ENCODE results near the gene SMG6. TPM values are rescaled to one million over a fixed set of nuclear protein-coding genes. Genes with fewer than 3 reads are reported as not detected.

The SMG6 gene
- polyA plus RNA-seq, 2 donors = 14.0 to 16.7 TPM

DNA sequence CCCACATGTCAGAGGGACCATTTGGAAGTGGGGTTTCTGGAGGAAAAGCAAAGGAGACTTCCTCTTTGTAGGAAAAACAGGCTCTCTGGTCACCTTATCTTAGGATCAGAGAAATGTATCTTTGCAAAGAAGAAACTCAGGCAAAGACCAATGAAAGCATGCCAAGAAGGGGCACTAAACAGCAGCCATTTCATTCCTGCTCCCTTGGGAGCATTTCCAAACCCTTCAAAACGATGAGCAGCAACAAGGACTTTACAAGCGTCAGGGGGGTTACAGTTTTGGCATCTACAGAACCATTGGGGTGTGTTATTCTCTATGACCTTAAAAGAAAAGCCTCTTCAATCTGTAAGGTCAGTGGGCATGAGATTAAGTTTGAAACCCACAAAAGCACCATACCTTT is 122.8 kb downstream of the SMG6 start:
- 66 to 73% methylated on average over 2 of the region's 2 CpGs for WGBS, 2 donors
- peak overlapping the region; percentile 65 to 72 for H3K27ac ChIP-seq (ENCODE audit: low read depth in 2 of 2, low read length in 1 of 2)
- no peaks in the 10 kb centered on the region for H3K27me3 ChIP-seq (ENCODE audit: control insufficient read depth in 1 of 2, insufficient read depth in 2 of 2, low read length in 2 of 2)
- no peaks in the 10 kb centered on the region for H3K9me3 ChIP-seq (ENCODE audit: control insufficient read depth in 2 of 2, insufficient read depth in 1 of 2, low read depth in 1 of 2, low read length in 1 of 2)
- H3K4me3 ChIP-seq (ENCODE audit: low read depth in 1 of 2, low read length in 2 of 2) = no peak overlapping the region
- peaks cover 0 to 12% of the 10 kb centered on the region in 2 donors for H3K4me1 ChIP-seq (ENCODE audit: control insufficient read depth in 2 of 2, insufficient read depth in 2 of 2, low read length in 1 of 2)
- peaks cover 0 to 11% of the 10 kb centered on the region in 2 donors for H3K36me3 ChIP-seq (ENCODE audit: control insufficient read depth in 2 of 2, insufficient read depth in 2 of 2, low read length in 1 of 2)

DNA sequence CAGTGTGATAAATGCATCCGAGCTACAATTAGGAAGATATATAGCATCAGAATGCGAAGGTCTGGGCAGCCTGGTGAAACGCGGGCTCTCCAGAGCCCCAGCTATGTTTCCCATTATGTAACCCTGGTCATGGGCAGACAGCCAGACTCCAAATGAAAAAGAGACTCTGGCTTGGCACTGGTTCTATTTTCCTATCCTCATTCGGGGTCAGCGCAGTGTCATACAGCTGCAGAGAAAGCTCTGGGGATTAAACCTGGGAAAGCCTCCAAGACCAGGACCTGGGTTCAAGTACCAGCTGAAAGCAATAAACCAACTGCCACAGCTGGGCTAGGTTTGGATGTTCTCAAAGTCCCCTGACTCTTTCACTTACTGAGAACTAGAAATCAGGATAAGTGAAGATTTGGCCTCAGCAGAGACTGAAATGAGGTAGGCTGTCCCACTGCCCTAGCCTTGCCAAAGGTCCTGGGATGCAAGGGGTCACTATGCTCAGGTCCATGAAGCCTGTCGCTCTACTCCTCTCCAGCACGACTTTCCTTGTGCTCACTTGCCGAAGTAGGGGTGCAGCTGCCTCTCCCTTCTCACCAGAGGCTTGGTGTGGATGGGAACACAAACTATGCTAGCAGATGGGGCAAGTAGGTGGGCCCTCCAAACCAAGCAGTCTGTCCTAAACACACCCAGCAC is 123.8 kb downstream of the SMG6 start:
- Histone ChIP-seq H3K27me3 (ENCODE audit: control insufficient read depth in 1 of 2, insufficient read depth in 2 of 2, low read length in 2 of 2) (no peaks in the 10 kb centered on the region), H3K4me1 (ENCODE audit: control insufficient read depth in 2 of 2, insufficient read depth in 2 of 2, low read length in 1 of 2) (peaks cover 0 to 19% of the 10 kb centered on the region in 2 donors), H3K4me3 (ENCODE audit: low read depth in 1 of 2, low read length in 2 of 2) (no peak overlapping the region), H3K9me3 (ENCODE audit: control insufficient read depth in 2 of 2, insufficient read depth in 1 of 2, low read depth in 1 of 2, low read length in 1 of 2) (no peaks in the 10 kb centered on the region), H3K27ac (ENCODE audit: low read depth in 2 of 2, low read length in 1 of 2) (peak overlapping the region; percentile 65), H3K36me3 (ENCODE audit: control insufficient read depth in 2 of 2, insufficient read depth in 2 of 2, low read length in 1 of 2) (peaks cover 0 to 7% of the 10 kb centered on the region in 2 donors)
- WGBS, 2 donors = 26 to 30% methylated on average over 9 of the region's 9 CpGs

DNA sequence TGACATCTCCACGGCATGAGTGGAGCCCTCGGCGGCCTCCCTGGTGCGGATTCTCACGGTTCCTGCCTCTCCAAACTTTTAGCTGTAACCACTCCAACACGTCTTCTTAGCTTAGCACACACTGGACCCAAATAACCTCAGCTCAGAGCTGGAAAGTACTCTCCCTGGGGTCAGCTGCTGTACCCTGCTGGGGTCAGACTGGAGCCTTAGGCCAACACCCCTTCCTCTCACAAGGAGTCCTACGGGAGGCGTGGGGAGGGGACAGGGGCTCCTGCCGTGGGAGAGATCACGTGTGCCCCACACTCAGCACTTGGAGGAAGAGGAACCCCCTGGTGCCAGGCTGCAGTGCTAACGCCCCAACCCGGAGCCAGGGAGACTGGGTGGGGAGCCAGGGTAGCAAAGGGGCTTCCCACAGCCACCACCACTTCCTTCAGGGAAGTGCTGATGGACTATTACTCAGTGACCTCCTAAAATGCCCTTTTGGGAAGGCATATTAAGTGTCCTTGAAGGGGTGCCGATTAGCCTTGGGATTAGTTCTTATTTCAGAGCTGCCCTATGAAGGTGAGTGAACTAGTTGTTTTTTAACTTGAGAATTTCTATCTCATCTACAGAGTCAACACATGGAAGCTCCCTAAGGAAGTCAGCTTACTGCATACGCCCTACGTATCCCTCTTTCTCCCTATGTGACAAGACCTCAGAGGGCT is 124.6 kb downstream of the SMG6 start:
- Histone ChIP-seq H3K4me1 (ENCODE audit: control insufficient read depth in 2 of 2, insufficient read depth in 2 of 2, low read length in 1 of 2) (peaks cover 0 to 19% of the 10 kb centered on the region in 2 donors), H3K27me3 (ENCODE audit: control insufficient read depth in 1 of 2, insufficient read depth in 2 of 2, low read length in 2 of 2) (no peaks in the 10 kb centered on the region), H3K27ac (ENCODE audit: low read depth in 2 of 2, low read length in 1 of 2) (peak overlapping the region; percentile 58 to 62), H3K9me3 (ENCODE audit: control insufficient read depth in 2 of 2, insufficient read depth in 1 of 2, low read depth in 1 of 2, low read length in 1 of 2) (no peaks in the 10 kb centered on the region), H3K4me3 (ENCODE audit: low read depth in 1 of 2, low read length in 2 of 2) (no peak overlapping the region), H3K36me3 (ENCODE audit: control insufficient read depth in 2 of 2, insufficient read depth in 2 of 2, low read length in 1 of 2) (peaks cover 0 to 6% of the 10 kb centered on the region in 2 donors)
- 65 to 70% methylated on average over 15 of the region's 15 CpGs for WGBS, 2 donors

DNA sequence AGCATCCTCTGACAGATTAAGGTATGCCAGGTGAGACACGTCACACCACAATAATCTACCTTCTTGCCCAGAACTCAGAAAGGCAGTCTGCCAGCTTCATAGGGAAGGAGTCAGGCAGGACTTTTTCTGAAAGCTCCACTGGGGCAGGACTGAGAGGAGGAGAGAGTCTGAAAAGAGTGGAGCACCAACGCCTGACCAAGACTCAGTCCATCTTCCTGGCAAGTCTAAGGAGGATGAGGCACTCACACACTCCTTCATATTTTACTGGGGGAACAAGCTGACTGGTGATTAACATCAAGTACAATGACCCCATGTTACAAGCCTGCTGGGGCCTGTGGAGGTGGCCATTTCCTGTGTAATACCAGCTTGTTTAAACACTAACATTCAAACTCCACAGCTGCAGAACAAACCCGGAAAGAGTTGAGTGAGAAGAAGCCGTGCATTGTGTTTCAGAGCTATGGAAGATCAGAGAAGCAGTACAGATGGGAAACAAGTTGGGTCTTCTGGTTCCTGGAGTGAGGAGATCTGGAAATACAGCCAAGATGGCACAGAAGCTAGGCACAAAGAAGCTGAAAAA is 126.3 kb downstream of the SMG6 start:
- Histone ChIP-seq H3K9me3 (ENCODE audit: control insufficient read depth in 2 of 2, insufficient read depth in 1 of 2, low read depth in 1 of 2, low read length in 1 of 2) (no peaks in the 10 kb centered on the region), H3K4me3 (ENCODE audit: low read depth in 1 of 2, low read length in 2 of 2) (no peak overlapping the region), H3K27ac (ENCODE audit: low read depth in 2 of 2, low read length in 1 of 2) (peak overlapping the region; percentile 18 to 60), H3K36me3 (ENCODE audit: control insufficient read depth in 2 of 2, insufficient read depth in 2 of 2, low read length in 1 of 2) (peaks cover 0 to 3% of the 10 kb centered on the region in 2 donors), H3K27me3 (ENCODE audit: control insufficient read depth in 1 of 2, insufficient read depth in 2 of 2, low read length in 2 of 2) (no peaks in the 10 kb centered on the region), H3K4me1 (ENCODE audit: control insufficient read depth in 2 of 2, insufficient read depth in 2 of 2, low read length in 1 of 2) (peaks cover 0 to 19% of the 10 kb centered on the region in 2 donors)
- 46 to 56% methylated on average over 4 of the region's 4 CpGs for WGBS, 2 donors

DNA sequence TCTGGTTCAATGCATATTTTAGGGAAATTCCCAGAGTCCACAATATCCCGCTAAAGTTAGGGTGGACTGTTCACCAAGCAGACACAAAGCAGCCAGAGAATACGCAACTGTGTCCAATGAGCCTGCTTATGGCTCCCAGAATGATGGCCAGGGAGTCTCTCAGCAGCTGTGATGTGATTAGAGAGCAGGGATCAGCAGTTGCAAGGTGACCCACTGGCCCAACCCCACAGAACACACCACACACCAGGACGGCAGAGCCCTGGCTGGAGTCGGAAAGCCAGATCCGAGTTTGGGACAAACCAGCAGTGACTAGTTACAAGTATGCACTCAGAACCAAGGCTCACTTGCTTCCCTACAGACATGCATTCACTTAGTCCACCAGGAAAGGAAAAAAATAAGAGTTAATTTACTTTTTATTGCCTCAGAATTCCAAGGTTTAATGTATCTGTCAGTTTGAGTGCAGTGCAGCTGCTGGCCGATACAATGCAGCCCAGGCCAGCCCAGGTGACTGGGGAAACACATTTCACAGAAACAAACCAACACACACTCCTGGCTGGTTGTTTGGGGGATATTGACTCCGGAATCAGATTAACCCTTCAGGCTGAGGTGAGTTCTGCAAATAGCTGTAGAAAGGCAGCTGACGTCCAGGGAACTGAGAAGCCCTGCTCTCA is 127.0 kb downstream of the SMG6 start:
- H3K9me3 ChIP-seq (ENCODE audit: control insufficient read depth in 2 of 2, insufficient read depth in 1 of 2, low read depth in 1 of 2, low read length in 1 of 2) = no peaks in the 10 kb centered on the region
- H3K4me1 ChIP-seq (ENCODE audit: control insufficient read depth in 2 of 2, insufficient read depth in 2 of 2, low read length in 1 of 2) = peaks cover 0 to 19% of the 10 kb centered on the region in 2 donors
- WGBS, 2 donors = 74 to 77% methylated on average over 8 of the region's 8 CpGs
- no peak overlapping the region for H3K4me3 ChIP-seq (ENCODE audit: low read depth in 1 of 2, low read length in 2 of 2)
- peak overlapping the region; percentile 5 to 60 for H3K27ac ChIP-seq (ENCODE audit: low read depth in 2 of 2, low read length in 1 of 2)
- H3K36me3 ChIP-seq (ENCODE audit: control insufficient read depth in 2 of 2, insufficient read depth in 2 of 2, low read length in 1 of 2) = peaks cover 0 to 3% of the 10 kb centered on the region in 2 donors
- no peaks in the 10 kb centered on the region for H3K27me3 ChIP-seq (ENCODE audit: control insufficient read depth in 1 of 2, insufficient read depth in 2 of 2, low read length in 2 of 2)

DNA sequence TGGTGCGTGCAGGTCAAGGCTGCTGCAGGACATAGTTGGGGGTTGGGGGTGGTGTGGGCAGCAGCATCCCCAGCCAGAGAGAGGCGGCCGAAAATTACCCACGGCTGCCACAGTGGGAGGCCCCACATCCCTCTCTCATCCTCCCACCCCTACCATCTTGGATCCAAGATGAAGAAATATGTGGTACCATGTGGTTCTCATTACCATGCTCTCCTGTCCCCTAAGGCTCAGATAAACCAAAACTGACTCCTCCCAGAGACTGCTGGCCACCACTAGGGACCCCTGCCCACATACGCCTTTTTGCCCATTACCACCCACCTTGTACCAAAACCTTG is 128.3 kb downstream of the SMG6 start:
- Histone ChIP-seq H3K27ac (ENCODE audit: low read depth in 2 of 2, low read length in 1 of 2) (peak overlapping the region; percentile 81 to 83), H3K4me3 (ENCODE audit: low read depth in 1 of 2, low read length in 2 of 2) (no peak overlapping the region), H3K27me3 (ENCODE audit: control insufficient read depth in 1 of 2, insufficient read depth in 2 of 2, low read length in 2 of 2) (no peaks in the 10 kb centered on the region), H3K4me1 (ENCODE audit: control insufficient read depth in 2 of 2, insufficient read depth in 2 of 2, low read length in 1 of 2) (peaks cover 0 to 16% of the 10 kb centered on the region in 2 donors), H3K36me3 (ENCODE audit: control insufficient read depth in 2 of 2, insufficient read depth in 2 of 2, low read length in 1 of 2) (peaks cover 0 to 3% of the 10 kb centered on the region in 2 donors), H3K9me3 (ENCODE audit: control insufficient read depth in 2 of 2, insufficient read depth in 1 of 2, low read depth in 1 of 2, low read length in 1 of 2) (no peaks in the 10 kb centered on the region)
- WGBS, 2 donors = 61 to 72% methylated on average over 5 of the region's 5 CpGs

DNA sequence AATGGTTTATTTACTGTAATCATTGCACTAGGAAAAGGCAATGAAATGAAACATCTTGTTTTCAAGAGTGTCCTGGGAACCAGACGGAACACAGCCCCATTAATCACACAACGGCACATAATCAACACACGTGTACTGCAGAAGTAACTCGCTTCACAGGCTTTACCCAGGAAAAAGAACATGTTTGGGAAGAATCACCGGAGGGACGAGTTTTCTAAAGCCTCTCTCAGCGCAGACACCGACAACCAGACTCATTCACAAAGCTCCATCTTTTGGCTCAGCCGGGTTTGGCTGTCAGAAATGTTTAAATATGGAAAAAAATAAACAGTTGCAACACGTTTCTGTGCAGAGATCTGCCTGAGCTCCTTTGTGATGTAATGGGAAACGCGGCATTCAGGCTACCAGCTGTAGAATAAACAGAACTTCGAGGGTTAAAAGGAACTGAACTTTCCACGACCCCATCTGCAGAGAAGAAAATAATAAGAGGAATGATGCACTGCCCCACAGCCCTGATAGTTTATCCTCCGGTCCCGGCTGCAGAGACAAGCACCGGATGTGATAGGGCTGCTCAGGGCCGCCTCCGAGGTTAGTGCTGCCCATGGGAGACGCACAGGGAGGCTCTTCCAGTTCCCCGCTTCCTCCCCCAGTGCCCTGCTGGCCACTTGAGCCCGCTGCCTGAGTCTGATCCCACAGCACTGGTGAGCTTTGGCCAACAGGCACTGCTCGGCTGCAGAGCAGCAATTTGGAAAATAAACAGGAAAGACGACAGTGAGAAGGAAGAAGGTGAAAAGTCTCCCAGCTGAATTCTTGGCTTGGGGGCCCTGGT is 128.9 kb downstream of the SMG6 start:
- Histone ChIP-seq H3K4me1 (ENCODE audit: control insufficient read depth in 2 of 2, insufficient read depth in 2 of 2, low read length in 1 of 2) (peaks cover 0 to 11% of the 10 kb centered on the region in 2 donors), H3K4me3 (ENCODE audit: low read depth in 1 of 2, low read length in 2 of 2) (no peak overlapping the region), H3K27ac (ENCODE audit: low read depth in 2 of 2, low read length in 1 of 2) (peak overlapping the region; percentile 81 to 83), H3K36me3 (ENCODE audit: control insufficient read depth in 2 of 2, insufficient read depth in 2 of 2, low read length in 1 of 2) (peaks cover 0 to 3% of the 10 kb centered on the region in 2 donors), H3K27me3 (ENCODE audit: control insufficient read depth in 1 of 2, insufficient read depth in 2 of 2, low read length in 2 of 2) (no peaks in the 10 kb centered on the region), H3K9me3 (ENCODE audit: control insufficient read depth in 2 of 2, insufficient read depth in 1 of 2, low read depth in 1 of 2, low read length in 1 of 2) (no peaks in the 10 kb centered on the region)
- WGBS, 2 donors = 18 to 31% methylated on average over 24 of the region's 24 CpGs

DNA sequence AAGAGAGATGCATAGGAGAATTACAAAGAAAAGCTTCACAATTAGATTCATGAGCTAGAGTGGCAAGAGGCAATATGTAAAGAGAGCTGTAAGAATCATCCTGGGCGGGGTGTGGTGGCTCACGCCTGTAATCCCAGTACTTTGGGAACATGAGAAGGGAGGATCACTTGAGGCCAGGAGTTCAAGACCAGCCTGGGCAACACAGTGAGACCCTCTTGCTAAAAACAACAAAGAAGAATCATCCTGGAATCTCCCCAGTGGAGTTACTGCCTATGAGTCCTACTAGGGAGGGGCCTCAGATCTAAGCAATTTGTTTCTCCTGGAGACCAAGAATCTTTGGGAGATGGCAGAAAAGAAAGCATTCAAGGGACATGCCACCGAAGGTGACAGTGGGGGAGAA is 129.6 kb downstream of the SMG6 start:
- WGBS, 2 donors = 57% methylated on average over 3 of the region's 3 CpGs
- no peak overlapping the region for H3K4me3 ChIP-seq (ENCODE audit: low read depth in 1 of 2, low read length in 2 of 2)
- H3K4me1 ChIP-seq (ENCODE audit: control insufficient read depth in 2 of 2, insufficient read depth in 2 of 2, low read length in 1 of 2) = peaks cover 0 to 11% of the 10 kb centered on the region in 2 donors
- H3K9me3 ChIP-seq (ENCODE audit: control insufficient read depth in 2 of 2, insufficient read depth in 1 of 2, low read depth in 1 of 2, low read length in 1 of 2) = no peaks in the 10 kb centered on the region
- no peaks in the 10 kb centered on the region for H3K27me3 ChIP-seq (ENCODE audit: control insufficient read depth in 1 of 2, insufficient read depth in 2 of 2, low read length in 2 of 2)
- peak overlapping the region; percentile 81 to 83 for H3K27ac ChIP-seq (ENCODE audit: low read depth in 2 of 2, low read length in 1 of 2)
- peaks cover 0 to 3% of the 10 kb centered on the region in 2 donors for H3K36me3 ChIP-seq (ENCODE audit: control insufficient read depth in 2 of 2, insufficient read depth in 2 of 2, low read length in 1 of 2)

DNA sequence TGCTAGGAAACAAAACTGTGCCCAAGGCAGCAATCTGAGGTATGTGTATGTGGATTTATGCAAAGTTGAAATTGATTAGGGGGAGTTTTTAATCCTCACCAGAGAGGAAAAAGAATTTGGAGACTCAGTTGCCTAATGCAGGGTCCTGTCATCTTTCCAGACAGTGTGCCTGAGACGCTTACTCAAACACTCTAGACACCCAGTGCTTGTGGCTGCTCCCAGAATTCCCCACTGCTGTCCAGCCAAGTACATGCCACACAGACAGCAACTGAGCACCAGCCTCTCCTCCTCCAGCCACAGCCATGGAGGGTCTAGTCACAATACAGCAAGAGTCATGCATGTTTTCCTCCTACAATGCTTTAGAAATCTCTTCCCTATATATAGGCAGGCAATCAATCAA is 130.6 kb downstream of the SMG6 start:
- WGBS, 2 donors = 55 to 57% methylated on average over 1 of the region's 1 CpG
- H3K4me1 ChIP-seq (ENCODE audit: control insufficient read depth in 2 of 2, insufficient read depth in 2 of 2, low read length in 1 of 2) = peaks cover 0 to 7% of the 10 kb centered on the region in 2 donors

More for the DNA sequence above, 130.6 kb downstream of the SMG6 start:
- H3K27ac ChIP-seq (ENCODE audit: low read depth in 2 of 2, low read length in 1 of 2) = peak overlapping the region; percentile 76 to 81
- H3K36me3 ChIP-seq (ENCODE audit: control insufficient read depth in 2 of 2, insufficient read depth in 2 of 2, low read length in 1 of 2) = peaks cover 0 to 3% of the 10 kb centered on the region in 2 donors
- H3K4me3 ChIP-seq (ENCODE audit: low read depth in 1 of 2, low read length in 2 of 2) = no peak overlapping the region
- H3K9me3 ChIP-seq (ENCODE audit: control insufficient read depth in 2 of 2, insufficient read depth in 1 of 2, low read depth in 1 of 2, low read length in 1 of 2) = no peaks in the 10 kb centered on the region
- no peaks in the 10 kb centered on the region for H3K27me3 ChIP-seq (ENCODE audit: control insufficient read depth in 1 of 2, insufficient read depth in 2 of 2, low read length in 2 of 2)
